ENCODE measurements around the gene TMOD3. TPM values are rescaled to one million over a fixed set of nuclear protein-coding genes. Genes with fewer than 3 reads are reported as not detected.
"Not testable (repeated sequence)": the region's sequence is repeated elsewhere in the genome, so short reads cannot be mapped to it uniquely, and the experiment has no call there.

TMOD3 gene
- total and polyA plus RNA-seq, 2 donors from 2014 or later, result 8.9 to 49.0 TPM

DNA sequence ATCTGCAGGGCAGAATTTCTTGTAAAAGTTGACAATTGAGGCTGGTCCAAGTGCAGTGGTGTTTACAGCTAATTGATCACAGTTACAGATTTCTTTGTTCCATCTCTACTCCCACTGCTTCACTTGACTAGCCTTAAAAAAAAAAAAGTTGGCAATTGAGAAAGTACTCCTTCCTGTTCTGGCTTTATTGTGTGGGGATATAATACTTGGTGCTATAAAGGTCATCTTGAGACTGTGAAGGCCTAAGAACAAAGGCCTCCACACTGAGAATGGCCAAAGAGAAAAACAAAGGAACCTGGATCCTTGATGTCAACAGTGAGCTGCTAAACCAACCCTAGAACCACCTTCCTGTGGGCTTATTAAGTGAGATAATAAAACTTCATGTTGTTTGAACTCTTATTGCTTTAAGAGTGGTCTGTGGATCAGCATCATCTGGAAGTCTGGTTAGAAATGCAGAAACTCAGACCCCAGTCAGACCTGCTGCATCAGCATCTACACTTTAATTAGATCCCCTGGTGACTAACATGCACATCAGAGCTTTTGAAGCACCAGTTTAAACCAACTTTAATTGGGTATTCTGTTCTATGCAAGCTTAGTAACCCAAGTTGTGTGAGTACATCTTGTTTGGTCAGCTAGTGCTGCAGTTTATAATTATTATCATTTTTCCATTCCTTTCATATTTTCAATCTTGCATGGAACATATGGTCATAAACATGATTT is 55.2 kb downstream of the TMOD3 start:
- no peaks in the 10 kb centered on the region for H3K27me3 ChIP-seq (ENCODE audit: control insufficient read depth, insufficient read depth, low read length)
- TF ChIP-seq, protein P1, sequence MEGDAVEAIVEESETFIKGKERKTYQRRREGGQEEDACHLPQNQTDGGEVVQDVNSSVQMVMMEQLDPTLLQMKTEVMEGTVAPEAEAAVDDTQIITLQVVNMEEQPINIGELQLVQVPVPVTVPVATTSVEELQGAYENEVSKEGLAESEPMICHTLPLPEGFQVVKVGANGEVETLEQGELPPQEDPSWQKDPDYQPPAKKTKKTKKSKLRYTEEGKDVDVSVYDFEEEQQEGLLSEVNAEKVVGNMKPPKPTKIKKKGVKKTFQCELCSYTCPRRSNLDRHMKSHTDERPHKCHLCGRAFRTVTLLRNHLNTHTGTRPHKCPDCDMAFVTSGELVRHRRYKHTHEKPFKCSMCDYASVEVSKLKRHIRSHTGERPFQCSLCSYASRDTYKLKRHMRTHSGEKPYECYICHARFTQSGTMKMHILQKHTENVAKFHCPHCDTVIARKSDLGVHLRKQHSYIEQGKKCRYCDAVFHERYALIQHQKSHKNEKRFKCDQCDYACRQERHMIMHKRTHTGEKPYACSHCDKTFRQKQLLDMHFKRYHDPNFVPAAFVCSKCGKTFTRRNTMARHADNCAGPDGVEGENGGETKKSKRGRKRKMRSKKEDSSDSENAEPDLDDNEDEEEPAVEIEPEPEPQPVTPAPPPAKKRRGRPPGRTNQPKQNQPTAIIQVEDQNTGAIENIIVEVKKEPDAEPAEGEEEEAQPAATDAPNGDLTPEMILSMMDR (IDR thresholded peaks at IDR 0.05; ENCODE audit: borderline replicate concordance, extremely low read depth, insufficient read depth), result no peak
- no peak overlapping the region for H3K4me3 ChIP-seq (ENCODE audit: low read length in 3 of 3)
- intact Hi-C loops (cut with DNase I), result no loop called here
- no peak overlapping the region for H3K27ac ChIP-seq (ENCODE audit: low read depth in 2 of 2, low read length in 2 of 2)
- H3K36me3 ChIP-seq (ENCODE audit: control insufficient read depth in 2 of 3, insufficient read depth in 3 of 3, low read length in 3 of 3), result peaks cover 0 to 7% (median 0%) of the 10 kb centered on the region in 3 donors
- no peak overlapping the region for H3K9ac ChIP-seq (ENCODE audit: low read length in 3 of 3)
- DNase-seq (no peak), FAIRE-seq (no peak)
- no peaks in the 10 kb centered on the region for H3K9me3 ChIP-seq (ENCODE audit: control insufficient read depth in 2 of 3, insufficient read depth in 1 of 3, low read length in 3 of 3)
- H3K4me1 ChIP-seq (ENCODE audit: control insufficient read depth in 2 of 3, insufficient read depth in 2 of 3, low read depth in 1 of 3, low read length in 3 of 3), result peaks cover 1 to 5% (median 4%) of the 10 kb centered on the region in 3 donors

DNA sequence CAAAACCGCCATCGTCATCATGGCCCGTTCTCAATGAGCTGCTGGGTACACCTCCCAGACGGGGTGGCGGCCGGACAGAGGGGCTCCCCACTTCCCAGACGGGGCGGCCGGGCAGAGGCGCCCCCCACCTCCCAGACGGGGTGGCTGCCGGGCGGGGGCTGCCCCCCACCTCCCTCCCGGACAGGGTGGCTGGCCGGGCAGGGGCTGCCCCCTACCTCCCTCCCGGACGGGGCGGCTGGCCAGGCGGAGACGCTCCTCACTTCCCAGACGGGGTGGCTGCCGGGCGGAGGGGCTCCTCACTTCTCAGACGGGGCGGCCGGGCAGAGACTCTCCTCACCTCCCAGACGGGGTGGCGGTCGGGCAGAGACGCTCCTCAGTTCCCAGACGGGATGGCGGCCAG is 56.3 kb downstream of the TMOD3 start:
- H3K27ac ChIP-seq (ENCODE audit: low read depth in 2 of 2, low read length in 2 of 2), result not testable (repeated sequence)

GRCh38 chr15:51887887-51888592 is 58.6 kb downstream of the TMOD3 start:
- H3K9me3 ChIP-seq (ENCODE audit: control insufficient read depth in 2 of 3, insufficient read depth in 1 of 3, low read length in 3 of 3), result no peaks in the 10 kb centered on the region
- no peak for FAIRE-seq
- no peak overlapping the region for H3K9ac ChIP-seq (ENCODE audit: low read length in 3 of 3)
- H3K4me3 ChIP-seq (ENCODE audit: low read length in 3 of 3), result no peak overlapping the region
- peaks cover 0 to 8% (median 3%) of the 10 kb centered on the region in 3 donors for H3K36me3 ChIP-seq (ENCODE audit: control insufficient read depth in 2 of 3, insufficient read depth in 3 of 3, low read length in 3 of 3)
- TF ChIP-seq, protein P1 (IDR thresholded peaks at IDR 0.05; ENCODE audit: borderline replicate concordance, extremely low read depth, insufficient read depth), result no peak
- peaks cover 0 to 5% (median 4%) of the 10 kb centered on the region in 3 donors for H3K4me1 ChIP-seq (ENCODE audit: control insufficient read depth in 2 of 3, insufficient read depth in 2 of 3, low read depth in 1 of 3, low read length in 3 of 3)
- H3K27me3 ChIP-seq (ENCODE audit: control insufficient read depth, insufficient read depth, low read length), result no peaks in the 10 kb centered on the region
- H3K27ac ChIP-seq (ENCODE audit: low read depth in 2 of 2, low read length in 2 of 2), result no peak overlapping the region
- DNase-seq, result no peak
- intact Hi-C loops (cut with DNase I), result no loop called here

More for the DNA sequence above, 56.3 kb downstream of the TMOD3 start:
- intact Hi-C loops (cut with DNase I); H3K9me3 ChIP-seq (ENCODE audit: control insufficient read depth in 2 of 3, insufficient read depth in 1 of 3, low read length in 3 of 3); H3K27me3 ChIP-seq (ENCODE audit: control insufficient read depth, insufficient read depth, low read length); H3K9ac ChIP-seq (ENCODE audit: low read length in 3 of 3); FAIRE-seq; H3K4me1 ChIP-seq (ENCODE audit: control insufficient read depth in 2 of 3, insufficient read depth in 2 of 3, low read depth in 1 of 3, low read length in 3 of 3); H3K36me3 ChIP-seq (ENCODE audit: control insufficient read depth in 2 of 3, insufficient read depth in 3 of 3, low read length in 3 of 3); H3K4me3 ChIP-seq (ENCODE audit: low read length in 3 of 3): not testable (repeated sequence)
- peak in 1 of 5 donors; percentile 56 for DNase-seq

- Histone ChIP-seq H3K27ac (ENCODE audit: low read depth in 2 of 2, low read length in 2 of 2) (no peak overlapping the region), H3K4me1 (ENCODE audit: control insufficient read depth in 2 of 3, insufficient read depth in 2 of 3, low read depth in 1 of 3, low read length in 3 of 3) (peaks cover 0 to 5% (median 4%) of the 10 kb centered on the region in 3 donors), H3K9ac (ENCODE audit: low read length in 3 of 3) (no peak overlapping the region), H3K4me3 (ENCODE audit: low read length in 3 of 3) (no peak overlapping the region), H3K27me3 (ENCODE audit: control insufficient read depth, insufficient read depth, low read length) (no peaks in the 10 kb centered on the region), H3K36me3 (ENCODE audit: control insufficient read depth in 2 of 3, insufficient read depth in 3 of 3, low read length in 3 of 3) (peaks cover 0 to 8% (median 3%) of the 10 kb centered on the region in 3 donors), H3K9me3 (ENCODE audit: control insufficient read depth in 2 of 3, insufficient read depth in 1 of 3, low read length in 3 of 3) (no peaks in the 10 kb centered on the region)
- FAIRE-seq (peak; percentile 94), DNase-seq (peak in 2 of 5 donors; percentile 23 to 32)
- intact Hi-C loops (cut with DNase I), result no loop called here
- TF ChIP-seq, protein P1 (IDR thresholded peaks at IDR 0.05; ENCODE audit: borderline replicate concordance, extremely low read depth, insufficient read depth), result peak; percentile 52
Measured at GRCh38 chr15:51888593-51889195, 59.2 kb downstream of the TMOD3 start.
